MM.1S (cell line): Measurements from ENCODE around the gene VSX2.

Source experiments
- CTCF ChIP-seq: fragments of 300-600 bp; sonication (generic); IDR thresholded peaks from 2 replicates; pipeline ENCODE4 v1.5.1; 2016; ENCODE audit warnings: antibody characterized with exemption, low read length, mixed read lengths
- EZH2phosphoT487 ChIP-seq: fragments of 300-600 bp; sonication (generic); IDR thresholded peaks from 2 replicates; pipeline ENCODE4 v1.6.1; 2018; ENCODE audit warnings: antibody characterized with exemption, low read length

- TF ChIP-seq CTCF (no peak), EZH2phosphoT487 (no peak)
These were observed 22.0 kb downstream of the VSX2 start for GRCh38 chr14:74261288-74261687.
